HG02840 (cell line): ENCODE measurements around the gene SLC43A1.

ENCODE experiments used
- ATAC-seq: cut with Tn5 transposase; IDR thresholded peaks from one replicate; pipeline ENCODE4 v1.9.1; 2021; ENCODE audit warnings: mild to moderate bottlenecking, moderate library complexity, moderate number of reproducible peaks; ENCODE audit not compliant: unreplicated experiment, low FRiP score

Gene SLC43A1

DNA sequence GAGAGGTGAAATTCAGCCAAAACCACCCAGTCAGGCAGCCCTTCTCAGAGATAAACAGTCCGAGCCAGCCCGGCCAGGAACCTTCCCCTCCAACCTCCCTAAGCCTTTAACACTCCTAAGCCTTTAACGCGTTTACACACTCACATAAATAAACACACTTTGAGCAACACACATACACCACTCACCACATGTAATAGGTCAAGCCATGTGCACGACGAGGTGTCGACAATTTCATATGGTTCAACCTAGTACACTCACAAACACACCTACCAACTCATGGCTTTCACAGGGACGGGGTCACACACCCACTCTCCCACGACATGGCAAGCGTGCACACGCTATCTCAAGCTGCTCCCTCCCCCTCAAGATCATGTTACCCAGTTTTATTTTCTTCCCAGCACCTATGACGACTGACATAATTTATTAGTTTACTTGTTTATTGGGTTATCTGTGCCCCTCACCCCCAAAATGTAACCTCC is 15.5 kb downstream of the SLC43A1 start:
- no peak for ATAC-seq

DNA sequence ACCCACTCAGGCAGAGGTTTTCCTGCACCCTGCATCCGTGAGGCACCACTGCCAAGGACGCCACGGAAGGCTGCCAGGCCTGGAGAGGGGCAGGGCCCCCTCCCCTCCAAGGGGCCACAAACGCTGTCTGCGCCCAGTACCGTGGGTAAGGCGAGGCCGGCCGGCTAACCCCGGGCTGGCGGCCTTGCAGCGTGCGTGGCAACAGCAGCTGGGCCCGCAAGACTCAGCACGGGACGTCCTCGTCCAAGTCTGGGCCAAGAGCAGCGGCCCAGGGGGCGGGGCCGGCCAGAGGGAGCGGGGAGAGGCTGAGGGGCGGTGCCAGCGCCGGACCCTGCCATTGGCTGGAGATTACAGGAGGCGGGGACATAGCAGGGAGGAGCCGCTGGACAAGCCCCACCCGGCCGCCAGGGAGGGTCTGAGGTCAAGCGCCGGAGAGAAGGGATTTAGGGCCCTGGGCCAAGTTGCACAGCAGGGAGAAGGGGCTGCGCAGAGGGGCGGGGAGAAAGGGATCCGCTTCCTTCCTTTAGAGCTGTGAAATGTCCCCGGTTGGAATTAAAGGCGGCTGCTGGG is 16.0 kb downstream of the SLC43A1 start:
- ATAC-seq, result peak; percentile 100

DNA sequence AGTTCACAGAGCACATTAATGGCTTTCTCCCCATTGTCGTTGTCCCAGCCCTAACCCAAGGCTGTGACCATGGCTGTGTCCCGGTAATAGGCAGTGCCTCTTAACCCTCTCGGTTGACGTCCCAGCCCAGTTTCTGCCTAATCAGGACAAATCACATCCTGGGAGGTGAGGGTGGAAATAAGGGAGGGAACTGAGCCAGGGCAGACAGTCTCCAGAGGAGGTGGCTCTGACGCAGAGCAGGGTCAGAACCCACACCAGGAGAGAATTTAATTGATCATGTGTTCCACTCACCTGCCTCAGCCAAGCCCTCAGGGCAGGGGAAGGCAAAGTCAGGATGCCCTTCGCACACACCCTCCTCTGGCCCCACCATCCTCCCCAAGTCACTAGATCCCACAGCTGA is 17.0 kb downstream of the SLC43A1 start:
- ATAC-seq, result no peak

DNA sequence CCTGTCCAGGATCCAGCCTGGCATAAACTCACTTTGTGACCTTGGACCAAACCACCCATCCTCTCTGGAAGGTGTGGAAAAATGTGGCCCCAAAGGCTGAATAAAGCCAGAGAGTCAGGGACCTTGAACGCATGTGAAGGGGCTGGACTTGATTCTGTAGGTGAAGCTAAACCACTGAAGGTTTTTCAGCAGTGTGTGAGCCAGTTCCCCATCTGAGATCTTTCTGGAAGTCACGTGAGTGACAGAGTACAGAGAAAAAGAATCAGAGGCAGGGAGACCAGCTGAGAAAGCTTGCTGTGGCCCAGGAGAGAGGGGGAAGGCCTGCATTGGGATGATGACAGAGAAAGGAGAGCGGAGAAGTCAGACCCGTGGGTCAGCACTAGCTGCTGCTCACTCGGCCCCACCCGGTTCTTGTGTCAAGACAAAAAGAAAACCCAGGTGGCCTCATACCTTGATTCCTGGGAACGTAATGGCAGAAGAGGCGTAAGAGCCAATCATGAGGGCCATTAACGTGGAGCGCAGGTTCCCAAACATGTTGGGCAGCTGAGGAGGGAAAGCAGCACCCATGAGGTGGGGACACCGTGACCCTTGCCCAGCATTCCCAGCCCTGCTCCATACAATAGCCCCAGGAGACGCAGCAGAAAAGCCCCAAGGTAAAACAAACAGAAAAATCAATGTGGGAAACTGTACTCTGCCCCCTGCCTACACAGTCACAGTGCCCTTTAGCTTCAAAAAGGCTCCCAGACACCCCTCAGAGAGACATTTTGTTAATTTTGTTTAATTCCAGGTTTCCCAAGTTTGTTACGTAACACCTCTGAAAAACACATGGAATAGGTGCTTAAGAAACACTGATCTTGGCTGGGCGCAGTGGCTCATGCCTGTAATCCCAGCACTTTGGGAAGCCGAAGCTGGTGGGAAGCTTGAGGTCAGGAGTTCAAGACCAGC is 17.9 kb downstream of the SLC43A1 start:
- ATAC-seq, result no peak

DNA sequence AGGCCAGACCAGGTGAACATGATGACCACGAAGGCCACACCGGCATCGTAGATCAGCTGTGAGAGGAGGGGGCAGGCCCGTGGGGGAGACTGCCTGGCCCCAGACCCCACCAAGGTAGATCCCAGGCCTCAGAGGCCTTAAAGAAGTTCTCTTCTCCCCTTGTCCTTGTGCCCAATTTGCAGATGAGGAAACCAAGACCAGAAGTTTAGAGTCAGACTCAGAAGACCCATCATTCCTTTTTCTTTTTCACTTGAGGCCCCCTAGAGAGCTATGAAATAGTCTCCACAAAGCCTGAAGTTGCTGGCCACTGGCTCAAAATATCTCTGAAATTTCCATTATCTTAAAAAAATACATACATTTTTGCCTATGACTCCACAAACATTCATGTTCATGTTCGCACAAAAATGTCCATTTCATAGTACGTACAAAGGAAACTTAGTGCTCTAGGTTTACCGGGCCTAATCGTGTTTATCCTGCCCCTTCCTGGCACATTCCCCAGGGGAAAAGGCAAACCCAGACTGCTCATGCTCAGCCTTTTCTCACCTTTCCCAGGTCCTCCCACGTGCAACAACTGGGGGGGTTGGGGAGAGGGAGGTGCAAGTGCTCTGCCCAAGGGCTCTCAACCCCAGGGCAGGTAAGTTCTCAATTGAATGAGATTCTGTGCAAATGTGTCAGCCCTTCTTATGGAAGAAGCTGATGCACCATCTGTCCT is 19.2 kb downstream of the SLC43A1 start:
- no peak for ATAC-seq

DNA sequence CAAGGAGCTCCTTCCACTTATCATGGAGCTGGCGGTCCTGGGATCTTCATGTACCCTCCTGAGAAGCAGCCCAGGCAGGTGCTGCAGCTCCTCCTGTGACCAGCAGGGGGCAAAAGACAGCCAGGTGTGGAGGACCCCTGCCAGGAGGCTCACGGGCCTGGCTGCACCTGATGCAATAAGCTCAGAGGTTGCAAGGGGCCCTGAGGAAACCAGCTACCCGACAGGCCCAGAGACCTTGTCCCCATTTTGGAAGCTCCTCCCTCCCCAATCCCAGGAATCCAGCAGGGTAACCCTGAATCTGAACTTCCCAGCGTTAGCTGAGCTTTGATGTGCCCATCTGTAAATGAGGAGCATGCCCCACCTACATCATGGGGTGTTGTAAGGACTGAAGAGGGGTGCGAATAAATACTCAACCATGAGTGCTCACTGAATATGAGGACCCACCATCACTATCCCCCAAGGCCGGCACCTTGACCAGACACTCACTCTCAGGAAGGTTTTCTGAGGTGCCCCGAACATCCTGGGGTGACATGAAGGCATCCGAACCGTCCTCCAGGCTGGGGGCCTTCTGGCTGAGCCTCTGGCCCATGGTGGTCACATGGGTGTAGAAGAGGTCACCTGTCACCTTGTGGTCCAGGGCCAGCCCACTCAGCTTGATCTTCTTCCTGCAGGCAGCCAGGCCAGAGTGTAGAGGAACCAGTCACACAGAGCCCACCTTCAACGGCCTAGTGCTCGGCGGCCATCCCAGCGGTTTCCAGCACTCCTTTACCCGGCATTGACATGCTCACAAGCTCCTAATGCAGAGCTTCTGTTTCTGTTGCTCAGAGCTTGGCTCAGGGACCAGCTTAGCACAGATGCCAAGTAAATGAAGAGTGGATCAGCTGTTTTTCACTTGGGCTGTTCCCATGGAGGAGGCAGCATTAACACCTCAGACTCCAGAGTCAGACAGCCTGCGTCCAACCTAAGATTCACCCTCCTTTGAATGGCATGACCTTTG is 21.7 kb downstream of the SLC43A1 start:
- peak; percentile 77 for ATAC-seq

DNA sequence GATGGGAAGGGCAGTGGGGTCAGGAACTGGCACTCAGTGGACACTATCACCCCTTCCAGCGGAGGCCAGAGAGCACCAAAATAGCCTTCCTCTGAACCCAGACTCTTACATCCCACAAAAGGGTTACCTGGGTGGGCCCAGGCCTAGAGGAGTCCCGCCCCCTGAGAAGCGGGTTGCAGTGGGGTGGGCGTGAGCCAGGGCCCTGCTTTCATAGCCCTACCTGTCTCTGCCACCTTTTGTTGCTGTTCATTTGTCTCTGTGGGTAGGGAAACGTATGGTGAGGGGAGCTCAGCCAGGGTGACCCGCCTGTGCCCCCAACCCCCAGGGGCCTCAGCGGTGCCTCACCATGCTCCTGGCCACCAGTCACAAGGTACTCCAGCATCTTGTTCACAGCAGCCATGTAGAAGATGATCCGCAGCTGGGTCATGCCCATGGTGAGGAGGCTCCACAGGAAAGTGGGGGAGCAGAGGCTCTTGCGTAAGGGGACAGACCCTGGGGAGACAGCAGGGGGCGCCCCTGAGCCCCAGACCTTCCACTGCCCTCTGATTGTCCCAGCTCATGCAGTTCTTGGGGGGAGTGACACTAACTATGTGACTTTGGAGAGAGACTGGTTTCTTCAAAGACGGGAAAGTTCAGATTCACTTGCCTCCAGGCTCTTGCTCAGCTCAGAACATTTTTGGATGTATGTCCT is 24.0 kb downstream of the SLC43A1 start:
- no peak for ATAC-seq

DNA sequence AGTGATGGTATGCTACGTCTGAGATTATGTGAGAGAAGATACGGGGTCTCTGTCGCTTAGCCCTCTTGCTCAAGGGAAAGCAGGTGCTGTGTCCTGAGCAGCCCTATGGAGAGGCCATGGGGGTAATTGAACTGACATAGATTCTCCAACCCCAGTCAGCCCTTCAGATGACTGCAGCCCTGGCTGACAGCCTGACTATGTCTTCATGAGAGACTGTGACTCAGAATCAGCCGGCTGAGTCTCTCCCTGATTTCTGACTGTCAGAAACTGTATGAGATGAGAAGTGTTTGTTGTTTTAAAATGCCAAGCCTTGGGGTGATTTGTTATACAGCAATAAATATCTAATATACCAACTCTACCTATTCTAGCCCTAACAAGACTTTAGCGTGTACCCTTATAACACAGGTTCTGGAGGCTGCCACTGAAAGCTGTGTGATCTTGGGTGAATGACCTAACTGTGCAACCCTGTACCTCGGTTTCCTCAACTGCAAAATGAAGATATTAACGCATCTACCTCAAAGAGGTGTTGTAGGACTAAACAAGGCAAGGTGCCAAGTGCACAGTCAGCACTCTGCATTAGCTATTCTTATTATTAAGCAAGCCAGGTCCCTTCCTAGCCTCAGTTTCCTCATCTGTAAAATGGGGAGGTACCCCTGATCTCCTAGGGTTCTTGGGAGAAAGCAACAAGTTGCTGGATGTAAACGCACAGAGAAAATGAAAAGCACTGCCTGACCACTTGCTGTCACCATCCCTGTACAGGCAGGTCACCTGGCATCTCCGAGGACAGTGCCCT is 24.9 kb downstream of the SLC43A1 start:
- no peak for ATAC-seq

DNA sequence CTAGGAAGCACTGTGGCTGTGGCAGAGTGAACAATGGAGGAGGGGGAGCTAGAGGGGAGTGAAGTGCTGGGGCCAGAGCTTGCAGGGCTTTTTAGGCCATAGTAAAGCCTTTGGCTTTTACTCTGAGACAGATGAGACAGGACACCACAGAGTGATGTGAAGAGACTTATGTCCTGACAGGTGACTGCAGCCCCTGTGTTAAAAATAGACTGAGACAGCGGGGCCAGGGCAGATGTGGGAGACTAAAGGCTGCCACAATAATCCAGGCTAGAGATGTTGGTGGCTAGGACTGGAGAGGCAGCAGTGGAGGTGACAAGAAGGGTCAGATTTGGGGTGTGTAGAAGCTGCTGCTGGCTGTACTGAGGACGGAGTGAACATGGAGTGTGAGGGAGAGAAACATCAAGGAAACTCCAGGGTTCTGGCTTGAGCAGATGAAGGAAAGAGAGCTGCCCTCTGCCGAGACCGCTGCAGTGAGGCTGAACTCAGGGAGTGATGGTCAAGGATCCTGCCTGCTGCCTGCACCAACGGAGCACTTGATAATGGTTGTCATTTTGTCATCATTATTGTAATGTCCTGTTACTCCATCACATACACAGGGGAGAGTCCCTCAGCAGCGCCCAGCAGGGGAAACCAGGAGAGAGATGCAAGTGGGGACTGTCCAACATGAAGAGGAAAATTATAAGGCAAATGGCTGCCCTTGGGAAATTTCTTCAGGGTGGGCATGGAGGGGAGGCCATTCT is 27.4 kb downstream of the SLC43A1 start:
- ATAC-seq, result no peak

DNA sequence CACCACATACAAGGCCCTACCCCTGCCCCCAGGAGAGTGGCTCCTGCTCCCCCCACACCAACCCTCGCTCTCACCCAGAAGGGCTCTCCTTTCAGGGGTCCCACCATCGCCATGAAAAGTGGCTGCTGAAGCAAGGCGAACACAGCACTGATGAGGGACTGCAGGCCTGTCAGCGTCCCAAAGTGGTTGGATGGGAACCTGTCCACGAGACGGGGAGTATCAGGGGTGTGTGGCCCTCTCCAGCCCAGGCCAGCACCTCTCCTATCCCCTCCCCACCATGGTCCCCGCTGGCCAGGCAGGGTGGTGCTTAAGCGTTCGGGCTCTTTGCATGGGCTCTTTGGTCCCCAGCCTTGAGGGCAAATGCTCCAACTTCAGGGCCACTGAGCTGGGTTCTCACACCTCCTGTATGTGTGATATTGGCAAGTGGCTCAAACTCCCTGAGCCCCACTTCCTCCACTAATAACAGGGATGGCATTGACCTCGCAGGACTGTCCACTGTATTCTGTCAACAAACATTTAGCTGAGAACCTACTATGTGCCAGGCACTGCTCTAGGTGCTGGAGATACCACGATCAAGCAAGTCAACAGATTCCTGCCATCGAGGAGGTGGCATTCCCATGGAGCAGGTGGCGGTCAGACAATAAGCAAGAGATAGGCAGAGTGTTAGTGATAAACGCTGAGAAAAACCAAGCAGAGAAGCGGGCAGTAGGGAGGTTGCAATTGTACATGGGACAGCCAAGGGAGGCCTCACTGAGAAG is 28.3 kb downstream of the SLC43A1 start:
- no peak for ATAC-seq

DNA sequence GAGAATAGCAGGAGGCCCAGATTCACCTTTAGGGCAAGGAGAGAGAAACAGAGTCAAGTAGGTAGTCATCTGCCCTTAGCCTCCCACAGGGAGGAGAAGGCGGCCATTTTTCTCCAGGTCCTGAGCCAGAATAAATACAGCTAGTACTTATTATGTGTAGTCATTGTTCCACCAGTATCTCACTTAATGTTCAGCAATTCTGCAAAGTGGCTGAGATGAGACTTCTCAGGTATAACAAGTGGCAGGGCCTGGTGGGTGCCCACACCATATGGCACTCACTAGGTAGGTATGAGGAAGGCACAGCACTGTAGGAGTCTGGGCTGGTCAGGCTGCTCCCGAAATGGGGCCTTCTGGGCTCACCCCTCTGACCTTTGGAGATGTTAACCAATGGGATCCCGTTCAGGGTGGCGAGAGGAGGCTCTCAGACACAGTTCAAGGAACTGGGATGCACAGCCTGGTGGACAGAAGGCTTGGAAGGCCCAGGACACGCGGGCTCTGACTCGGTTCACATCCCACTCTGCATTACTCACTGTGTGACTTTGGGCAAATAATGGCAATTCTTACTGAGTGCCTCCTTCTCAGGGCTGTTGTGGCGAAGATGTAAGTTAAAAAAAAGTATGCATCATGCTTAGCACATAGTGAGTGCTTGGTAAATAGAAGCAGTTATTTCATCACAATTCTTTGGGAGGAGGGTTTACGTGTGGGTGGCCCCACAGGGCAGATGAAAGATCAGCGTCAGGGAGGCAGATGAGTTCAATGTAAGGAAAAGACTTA is 30.1 kb downstream of the SLC43A1 start:
- ATAC-seq, result no peak

DNA sequence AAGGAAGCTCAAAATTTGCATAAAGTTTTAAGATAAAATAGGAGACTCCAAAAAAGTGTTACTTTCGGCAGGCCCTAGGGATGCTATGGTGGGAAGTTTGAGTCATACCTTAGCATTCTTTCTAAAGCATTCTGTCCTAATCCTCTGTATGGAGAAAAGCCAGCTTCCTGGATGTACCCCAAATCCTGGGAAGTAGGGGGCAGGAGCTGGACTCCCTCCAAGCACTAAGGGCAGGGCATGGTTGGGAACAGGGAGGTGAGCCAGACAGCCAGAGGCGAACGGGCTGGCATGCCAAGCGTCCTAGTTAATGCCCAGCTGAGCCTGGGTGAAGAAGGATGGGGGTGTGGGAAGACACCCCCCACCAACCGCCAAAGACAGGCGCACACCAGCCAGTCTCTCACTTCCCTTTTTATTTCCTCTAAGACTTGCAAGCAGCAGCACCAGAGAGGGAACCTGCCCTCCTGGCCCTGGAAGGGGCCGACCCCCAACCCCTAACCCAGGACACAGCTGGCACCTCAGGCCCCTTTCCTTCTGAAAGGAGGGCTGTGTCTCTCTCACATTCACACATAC is 31.3 kb downstream of the SLC43A1 start:
- peak; percentile 44 for ATAC-seq

DNA sequence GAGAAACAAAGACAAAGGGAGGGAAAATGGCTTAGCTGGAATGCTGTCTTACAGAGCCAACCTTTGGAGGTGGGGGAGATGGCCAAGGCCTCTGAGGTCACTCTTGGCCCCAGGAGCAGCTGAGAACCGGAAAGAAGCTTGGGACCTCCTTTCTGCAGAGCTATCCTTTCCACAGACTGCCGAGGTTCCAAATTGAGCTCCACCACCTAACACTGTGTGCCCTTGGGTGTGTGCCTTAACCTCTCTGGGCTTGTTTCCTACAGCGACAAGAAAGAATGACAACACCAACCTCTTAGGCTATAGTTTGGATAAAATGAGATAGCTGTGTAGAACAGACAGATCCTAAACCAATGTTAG is 32.0 kb downstream of the SLC43A1 start:
- ATAC-seq, result no peak

DNA sequence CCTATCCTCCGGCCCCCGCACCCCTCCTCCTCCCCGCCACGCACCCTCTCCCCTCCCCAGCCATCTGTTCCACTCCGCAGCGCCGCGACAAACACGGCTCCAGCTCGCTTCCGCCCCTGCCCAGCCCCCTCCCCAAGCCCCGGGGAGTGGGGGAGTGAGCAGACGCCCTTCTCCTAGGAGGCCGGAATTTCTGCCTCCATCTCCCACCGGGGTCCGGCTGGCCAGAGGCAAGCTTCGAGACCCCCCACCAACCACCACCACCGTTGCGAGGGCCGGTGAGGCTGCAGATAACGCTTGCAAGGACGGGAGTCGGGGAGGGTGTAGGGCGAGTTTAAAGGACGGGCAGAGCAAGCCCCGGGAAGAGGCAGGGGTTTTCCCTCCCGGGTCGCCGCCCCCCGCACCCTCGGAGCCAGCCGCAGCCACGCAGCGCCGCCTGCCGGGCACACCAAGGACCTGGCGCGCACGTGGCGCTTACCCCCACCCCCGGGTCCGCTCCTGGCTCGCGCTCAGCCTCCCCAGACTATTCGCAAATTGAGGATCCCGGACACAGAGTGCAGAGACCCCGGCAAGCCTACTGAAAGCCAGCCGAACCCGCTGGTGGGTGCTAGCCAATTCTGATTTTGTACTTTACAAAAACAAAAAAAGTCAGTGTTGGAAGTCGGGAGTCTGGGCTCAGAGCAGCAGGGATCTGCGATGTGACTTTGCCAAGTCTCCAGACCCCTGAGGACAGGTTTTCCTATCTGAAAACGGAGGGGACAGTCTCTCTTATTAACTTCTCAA is 32.5 kb downstream of the SLC43A1 start:
- no peak for ATAC-seq

DNA sequence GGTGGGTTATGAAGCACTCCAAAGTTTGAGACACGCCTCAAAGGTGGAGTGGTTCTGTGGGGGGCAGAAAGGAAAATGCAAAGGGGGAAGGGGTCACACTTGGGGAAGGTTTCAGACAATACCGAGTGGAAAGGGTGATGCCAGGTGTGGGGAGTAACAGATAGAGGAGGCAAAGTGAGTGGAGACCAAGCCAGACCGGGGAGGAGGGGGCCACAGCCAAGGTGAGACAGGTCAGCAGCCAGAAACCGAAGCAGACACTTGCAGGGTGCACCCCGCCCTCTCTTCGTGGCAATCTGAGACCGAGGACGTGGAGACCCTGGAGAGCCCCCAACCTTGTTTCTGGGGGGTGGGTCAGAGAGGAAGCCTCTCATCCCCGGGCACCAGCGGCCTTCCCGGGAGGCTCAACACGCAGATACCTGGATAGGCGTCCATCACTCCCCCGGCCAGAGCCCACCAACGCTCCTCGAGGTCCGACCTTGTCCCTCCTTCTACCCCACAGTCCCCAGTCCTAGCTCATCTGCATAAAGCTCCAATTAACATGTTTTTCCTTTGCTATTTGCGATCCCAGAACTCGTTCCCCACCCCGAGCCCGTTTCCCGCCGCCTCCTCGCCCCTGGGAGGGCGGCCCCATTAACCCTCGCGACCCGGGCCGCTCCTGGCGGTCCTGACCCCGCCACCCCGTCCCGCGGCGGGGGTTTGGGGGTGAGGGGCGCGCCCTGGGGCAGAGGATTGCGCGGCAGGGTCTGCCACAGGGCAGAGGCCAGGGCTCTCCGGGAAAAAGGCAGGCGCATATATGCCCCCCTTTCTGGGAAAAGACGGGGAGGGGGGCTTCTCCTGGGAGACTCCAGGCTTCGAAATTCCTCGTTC is 33.4 kb downstream of the SLC43A1 start:
- no peak for ATAC-seq
